Stimulated activated CD8-positive, alpha-beta memory T cell treated with anti-CD3 and anti-CD28 coated beads, Interleukin-2, amount 100 ng/mL, for 48 hours (primary cell): ENCODE data around the gene RPS27.

Source experiments
- DNase-seq, 2 donors: peaks; one replicate each; pipeline ENCODE4 v3.0.0-alpha.2; 2020; ENCODE audit warnings: low read depth in 2 of 2

The RPS27 gene

GRCh38 chr1:153990468-153991150, at the start of gene RPS27:
TSS of gene RPS27 (plus strand) at chr1:153990762. CDS start at chr1:153990797, 35 bp downstream.
- peak; percentile 64 to 67 for DNase-seq

GRCh38 chr1:153941826-153942725, 48.5 kb upstream of the RPS27 start:
- DNase-seq = no peak

GRCh38 chr1:153942766-153943549, 47.6 kb upstream of the RPS27 start:
- DNase-seq = no peak

GRCh38 chr1:153944005-153944826, 46.3 kb upstream of the RPS27 start:
- DNase-seq = no peak

GRCh38 chr1:153944827-153945117, 45.8 kb upstream of the RPS27 start:
- no peak for DNase-seq

GRCh38 chr1:153945131-153945794, 45.3 kb upstream of the RPS27 start:
- peak; percentile 55 to 71 for DNase-seq

GRCh38 chr1:153945795-153946621, 44.6 kb upstream of the RPS27 start:
- peak; percentile 57 to 61 for DNase-seq

GRCh38 chr1:153946622-153947241, 43.8 kb upstream of the RPS27 start, which contains the start of gene DENND4B:
TSS of gene DENND4B (minus strand) at chr1:153946718. CDS start at chr1:153944374, 2,344 bp downstream.
- DNase-seq = peak; percentile 61 to 72

GRCh38 chr1:153951183-153951582, 39.4 kb upstream of the RPS27 start:
- no peak for DNase-seq

GRCh38 chr1:153951801-153952200, 38.8 kb upstream of the RPS27 start:
- DNase-seq = no peak

- DNase-seq = no peak
Measured at GRCh38 chr1:153953859-153954365, 36.6 kb upstream of the RPS27 start.

- DNase-seq = no peak
Measured at GRCh38 chr1:153954826-153955225, 35.7 kb upstream of the RPS27 start.

- DNase-seq = no peak
Measured at GRCh38 chr1:153956997-153957715, 33.4 kb upstream of the RPS27 start.

- DNase-seq = no peak
Measured at GRCh38 chr1:153957744-153958110, 32.8 kb upstream of the RPS27 start.

- peak; percentile 92 to 95 for DNase-seq
Measured at GRCh38 chr1:153958111-153958960, 32.2 kb upstream of the RPS27 start, which contains the start of gene CRTC2. TSS of gene CRTC2 (minus strand) at chr1:153958612. CDS start at chr1:153958497, 115 bp downstream.

GRCh38 chr1:153958961-153959260, 31.7 kb upstream of the RPS27 start:
- DNase-seq = no peak

- no peak for DNase-seq
Measured at GRCh38 chr1:153959454-153959853, 31.1 kb upstream of the RPS27 start.

- no peak for DNase-seq
Measured at GRCh38 chr1:153960206-153960605, 30.4 kb upstream of the RPS27 start.
